NCI-H524 (cell line): ENCODE data around the gene CFAP46.

Source experiments
- DNase-seq, 2 experiments: peaks; one replicate each; lab custom pipeline; 2025; lab: John Stamatoyannopoulos, UW

Gene CFAP46

DNA sequence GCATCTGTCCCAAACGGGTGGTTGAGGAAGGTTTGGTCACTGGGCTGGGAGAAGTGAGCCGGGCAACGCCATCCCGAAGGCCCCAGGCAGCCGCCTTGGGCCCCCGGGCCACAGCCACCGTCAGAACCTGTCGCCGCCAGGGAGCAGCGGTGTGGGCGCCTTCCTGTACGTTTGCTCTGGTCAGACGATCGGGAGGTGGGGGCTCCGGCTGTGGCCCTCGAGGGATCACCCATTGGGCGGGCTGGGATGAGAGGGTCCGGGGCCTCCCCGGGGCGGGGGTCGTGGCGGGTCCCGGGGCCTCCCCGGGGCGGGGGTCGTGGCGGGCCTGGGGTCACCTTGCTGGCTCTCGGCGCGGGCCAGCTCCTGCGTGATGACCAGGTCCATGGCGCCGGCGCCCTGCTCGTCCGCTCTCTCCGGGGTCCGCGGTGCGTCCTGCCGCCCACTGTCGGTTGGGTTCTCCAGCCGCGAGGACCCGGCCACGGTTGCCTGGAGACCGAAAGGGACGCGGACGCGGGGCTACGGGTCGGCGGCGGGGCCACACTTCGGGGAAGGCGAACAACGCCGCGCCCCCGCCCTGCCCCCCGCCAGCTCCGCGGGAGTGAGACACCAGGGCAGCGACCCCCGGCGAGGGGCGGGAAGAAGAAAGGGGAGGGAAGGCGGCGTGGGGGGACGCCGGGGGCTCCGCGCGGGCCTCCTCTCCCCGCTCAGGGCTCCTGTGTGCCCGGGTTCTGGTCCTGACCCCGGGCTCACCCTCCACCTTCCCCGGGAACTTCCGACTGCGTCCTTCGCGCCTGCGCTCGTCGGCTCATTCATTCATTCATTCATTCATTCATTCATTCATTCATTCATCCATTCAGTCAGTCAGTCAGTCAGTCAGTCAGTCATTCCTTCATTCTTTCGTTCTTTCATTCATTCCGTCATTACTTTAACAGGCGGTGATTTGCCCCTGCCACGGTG is at the start of gene CFAP46:
TSS of gene CFAP46 (minus strand) at position 470 of the 957 bp plus-strand sequence. CDS start at position 384, 86 bp downstream.
- no peak for DNase-seq

DNA sequence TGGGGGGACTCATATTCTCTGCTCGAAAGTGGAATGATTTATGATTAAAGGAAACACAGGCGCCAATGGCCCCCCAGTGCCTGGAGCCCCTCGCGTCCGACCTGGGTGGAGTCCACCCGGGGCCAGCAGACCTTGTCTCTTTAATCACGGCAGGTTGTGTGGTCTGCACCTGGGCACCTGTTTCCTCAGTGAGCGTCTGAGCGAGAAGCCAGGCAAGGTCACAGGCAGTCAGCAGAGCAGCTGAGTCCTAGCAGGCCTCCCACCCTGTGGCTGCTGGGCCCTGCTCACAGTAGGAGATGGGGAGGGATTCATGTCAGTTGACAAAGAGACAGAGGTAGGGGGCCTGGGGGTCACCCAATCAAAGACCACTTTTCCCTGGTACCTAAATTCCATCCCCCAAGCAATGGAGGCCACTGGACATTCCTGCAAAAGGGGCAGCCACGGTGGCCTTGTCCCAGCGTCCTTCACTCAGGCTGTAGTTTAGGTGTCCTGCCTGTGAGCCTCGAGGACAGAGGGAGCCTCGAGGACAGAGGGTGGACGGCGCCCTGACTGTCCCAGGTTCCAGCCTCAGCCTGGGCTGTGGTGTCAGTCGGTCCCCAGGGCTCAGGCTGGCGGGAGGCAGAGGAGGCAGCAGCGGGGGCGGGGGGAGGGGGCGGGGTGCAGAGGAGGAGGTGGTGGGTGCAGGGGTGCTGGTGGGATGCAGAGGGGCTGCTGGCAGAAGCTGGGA is 49.5 kb upstream of the CFAP46 start:
- no peak for DNase-seq

DNA sequence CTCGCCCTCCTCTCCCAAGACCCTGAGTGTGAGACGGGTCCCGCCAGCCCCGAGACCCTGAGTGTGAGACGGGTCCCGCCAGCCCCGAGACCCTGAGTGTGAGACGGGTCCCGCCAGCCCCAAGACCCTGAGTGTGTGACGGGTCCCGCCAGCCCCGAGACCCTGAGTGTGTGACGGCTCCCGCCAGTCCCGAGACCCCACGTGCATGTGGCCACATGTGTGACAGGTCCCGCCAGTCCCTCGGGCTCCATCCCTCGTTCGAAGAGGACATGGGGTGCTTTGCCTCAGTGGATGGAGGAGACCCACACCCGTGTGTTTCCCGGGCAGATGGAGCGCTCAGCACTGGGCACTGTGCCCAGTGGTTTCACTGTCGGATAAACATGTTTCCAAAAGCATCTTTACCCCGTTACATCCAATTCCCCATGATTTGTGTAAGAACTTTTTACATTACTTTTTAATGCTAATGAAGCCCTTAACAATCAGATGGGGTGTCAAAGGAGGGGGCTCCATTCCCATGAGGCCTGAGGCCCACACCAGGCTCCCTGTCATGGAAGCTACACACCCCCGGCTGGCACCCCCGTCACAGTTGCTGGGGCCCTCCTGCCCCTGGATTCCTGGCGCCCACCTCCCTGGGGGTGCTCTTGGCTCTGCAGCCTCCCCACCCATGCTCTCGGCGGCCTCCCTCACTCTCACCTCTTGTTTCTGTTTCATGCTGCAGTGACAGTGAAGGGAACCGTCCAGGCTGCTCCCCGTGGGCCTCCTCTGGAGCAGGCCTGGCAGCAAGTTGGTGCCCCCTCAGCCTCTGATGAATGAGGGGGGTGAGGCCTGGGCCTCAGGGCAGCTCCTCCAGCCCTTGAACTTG is 48.5 kb upstream of the CFAP46 start:
- no peak for DNase-seq

DNA sequence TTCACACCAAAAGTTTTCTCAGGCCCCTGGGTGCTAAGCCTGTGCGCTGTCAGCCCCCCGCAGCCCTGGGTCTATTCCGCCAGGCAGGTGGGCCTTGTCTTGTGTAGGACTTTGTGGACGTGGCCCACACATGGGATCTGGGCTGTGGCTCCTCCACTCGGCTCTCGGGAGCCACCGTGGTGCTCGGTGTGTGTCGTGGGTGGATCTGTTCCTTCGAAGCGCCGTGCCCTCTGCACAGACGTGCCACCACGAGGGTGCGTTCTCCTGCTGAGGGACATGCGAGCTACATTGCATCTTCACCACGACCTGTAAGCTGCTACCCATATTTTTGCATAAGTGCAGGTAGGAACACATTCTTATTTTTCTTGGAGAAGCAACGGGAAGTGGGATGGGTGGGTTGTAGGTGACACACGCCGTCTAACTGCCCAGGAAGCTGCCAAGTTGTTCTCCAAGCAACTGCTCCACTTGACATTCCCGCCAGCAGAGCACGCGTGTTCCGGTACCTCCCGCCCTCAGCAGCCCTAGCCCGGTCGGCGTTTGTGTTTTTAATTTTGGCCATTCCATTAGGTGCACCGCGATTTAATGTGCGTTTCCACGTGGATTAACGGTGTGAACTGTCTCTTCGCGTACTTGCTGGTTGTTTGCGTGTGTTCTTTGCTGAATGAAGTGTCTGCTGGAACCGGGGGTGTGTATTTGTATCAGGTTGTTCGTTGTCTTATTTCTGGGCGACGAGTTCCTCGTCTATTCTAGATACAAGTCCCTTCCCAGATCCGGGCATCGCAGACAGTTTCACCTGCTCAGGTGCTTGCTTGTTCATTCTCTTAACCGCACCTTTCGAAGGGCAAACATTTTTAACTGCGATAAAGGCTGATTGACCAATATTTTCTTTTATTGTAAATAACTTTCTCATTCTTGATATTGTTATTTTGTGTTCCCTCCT is 47.4 kb upstream of the CFAP46 start:
- DNase-seq: no peak

DNA sequence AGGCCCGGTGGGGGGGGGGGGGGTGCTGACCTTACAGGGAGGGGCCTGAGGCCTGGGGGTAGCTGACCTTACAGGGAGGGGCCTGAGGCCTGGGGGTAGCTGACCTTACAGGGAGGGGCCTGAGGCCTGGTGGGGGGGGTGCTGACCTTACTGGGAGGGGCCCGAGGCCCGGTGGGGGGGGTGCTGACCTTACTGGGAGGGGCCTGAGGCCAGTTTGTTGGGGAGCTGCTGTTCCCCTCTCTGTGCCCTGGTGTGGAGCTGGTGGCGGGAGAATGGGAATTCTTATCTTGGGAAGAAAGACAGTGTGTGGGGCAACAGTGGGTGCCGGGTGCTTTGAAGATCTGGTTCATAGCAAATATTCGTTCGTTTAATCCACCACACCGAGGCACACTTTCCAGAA is 46.6 kb upstream of the CFAP46 start:
- no peak for DNase-seq

DNA sequence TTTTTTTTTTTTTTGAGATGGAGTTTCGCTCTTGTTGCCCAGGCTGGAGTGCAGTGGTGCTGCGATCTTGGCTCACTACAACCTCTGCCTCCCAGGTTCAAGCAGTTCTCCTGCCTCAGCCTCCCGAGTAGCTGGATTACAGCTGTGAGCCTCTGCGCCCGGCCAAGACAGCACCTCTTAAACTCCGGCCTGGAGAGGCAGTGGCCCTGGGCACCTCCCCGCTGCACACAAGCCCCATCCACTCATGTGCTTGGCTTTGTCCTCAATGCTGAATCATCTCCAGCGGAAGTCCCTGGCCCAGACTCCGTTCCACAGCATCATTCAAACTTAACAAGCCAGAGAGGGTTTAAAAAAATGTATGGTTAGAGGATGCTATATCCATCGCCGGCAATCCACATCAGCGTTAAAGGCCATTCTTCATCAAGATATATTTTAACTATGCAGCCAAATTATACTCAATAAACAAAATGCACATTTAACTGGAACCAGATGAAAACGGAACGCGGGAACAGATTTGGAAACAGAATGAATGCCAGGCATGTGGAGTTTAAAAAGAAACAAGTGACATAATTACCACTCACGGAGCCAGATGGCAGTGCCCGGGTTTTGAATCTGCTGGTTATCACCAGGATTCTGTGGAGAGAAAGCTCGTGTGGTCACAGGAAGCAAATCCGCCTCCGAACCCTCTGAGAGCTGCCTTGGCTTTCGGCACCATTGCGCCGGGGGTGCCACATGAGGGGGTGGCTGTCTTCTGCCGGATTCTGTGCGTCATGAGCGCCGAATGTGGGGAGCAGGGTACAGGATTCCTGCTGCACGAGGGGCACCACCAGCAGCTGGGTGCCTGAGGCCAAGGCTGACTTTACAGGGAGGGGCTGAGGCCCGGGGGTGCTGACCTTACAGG is 45.6 kb upstream of the CFAP46 start:
- DNase-seq: no peak

DNA sequence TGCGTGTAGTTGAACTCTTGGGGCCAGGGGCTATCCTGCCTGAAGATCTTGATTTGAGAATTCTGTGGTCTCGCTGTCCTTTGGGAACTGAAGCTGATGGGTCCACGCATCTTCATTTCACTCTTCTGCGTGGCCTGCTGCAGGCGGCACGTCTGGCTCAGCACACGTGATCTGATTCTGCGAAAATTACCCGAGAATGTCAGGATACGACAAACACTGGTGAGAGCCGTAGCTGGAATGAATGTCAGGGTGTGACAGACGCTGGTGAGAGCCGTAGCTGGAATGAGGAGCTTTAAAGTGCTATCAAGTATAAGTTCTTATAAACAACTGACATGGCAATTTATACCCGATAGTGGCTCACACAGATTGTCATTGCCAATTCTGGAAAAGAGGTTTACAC is 44.6 kb upstream of the CFAP46 start:
- DNase-seq: no peak

DNA sequence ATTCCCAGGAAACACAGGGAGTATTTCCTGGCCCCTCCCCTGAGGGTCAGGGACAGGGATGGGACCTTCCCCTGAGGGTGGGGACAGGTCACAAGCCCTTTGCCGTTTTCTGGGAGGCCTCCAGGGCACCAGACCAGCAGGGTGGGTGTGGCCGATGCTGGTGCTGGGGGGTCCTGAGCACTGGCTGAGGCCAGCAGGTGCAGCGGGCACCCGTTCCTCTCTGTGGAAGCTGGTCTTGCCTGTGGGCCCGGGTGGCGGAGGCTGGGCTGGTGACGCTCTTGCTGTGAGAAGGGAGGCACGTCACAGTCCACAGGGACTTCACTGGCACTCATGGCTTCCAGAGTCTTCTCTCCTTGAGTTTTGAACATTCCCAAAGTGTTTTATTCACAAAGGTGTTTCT is 44.2 kb upstream of the CFAP46 start:
- DNase-seq: no peak

DNA sequence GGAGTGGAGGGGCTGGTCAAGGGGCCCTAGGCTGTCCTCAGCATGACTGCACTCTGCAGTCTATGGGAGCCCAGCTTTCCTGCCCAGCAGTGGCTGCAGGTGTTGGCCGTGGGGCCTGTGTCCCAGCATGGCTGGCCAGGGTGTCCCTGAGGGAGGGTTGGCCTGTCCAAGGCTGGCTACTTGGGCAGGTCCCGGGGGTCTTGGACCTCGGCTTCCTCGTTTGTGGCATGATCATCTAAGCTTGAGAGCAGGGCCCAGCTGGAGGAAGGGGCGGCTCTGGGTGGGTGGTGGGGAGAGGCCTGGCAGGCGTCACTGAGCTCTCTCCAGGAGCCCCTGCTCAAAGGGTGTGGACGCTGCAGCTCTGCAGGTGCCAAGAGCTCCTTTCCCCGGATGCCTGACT is 43.7 kb upstream of the CFAP46 start:
- no peak for DNase-seq

DNA sequence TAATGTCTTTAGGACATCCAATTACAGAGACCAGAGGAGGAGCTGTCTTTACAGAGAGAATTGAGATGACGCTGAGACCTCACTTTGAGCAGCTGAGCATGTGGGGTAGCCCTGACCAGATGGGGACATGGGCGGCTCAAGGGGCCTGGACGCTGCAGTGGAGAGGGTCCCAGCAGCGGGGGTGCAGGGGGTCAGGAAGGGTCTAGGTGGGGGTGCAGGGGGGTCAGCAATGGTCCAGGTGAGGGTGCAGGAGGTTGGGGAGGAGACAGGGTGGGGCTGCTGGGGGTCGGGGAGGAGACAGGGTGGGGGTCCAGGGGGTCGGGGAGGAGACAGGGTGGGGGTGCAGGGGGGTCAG is 43.2 kb upstream of the CFAP46 start:
- no peak for DNase-seq

DNA sequence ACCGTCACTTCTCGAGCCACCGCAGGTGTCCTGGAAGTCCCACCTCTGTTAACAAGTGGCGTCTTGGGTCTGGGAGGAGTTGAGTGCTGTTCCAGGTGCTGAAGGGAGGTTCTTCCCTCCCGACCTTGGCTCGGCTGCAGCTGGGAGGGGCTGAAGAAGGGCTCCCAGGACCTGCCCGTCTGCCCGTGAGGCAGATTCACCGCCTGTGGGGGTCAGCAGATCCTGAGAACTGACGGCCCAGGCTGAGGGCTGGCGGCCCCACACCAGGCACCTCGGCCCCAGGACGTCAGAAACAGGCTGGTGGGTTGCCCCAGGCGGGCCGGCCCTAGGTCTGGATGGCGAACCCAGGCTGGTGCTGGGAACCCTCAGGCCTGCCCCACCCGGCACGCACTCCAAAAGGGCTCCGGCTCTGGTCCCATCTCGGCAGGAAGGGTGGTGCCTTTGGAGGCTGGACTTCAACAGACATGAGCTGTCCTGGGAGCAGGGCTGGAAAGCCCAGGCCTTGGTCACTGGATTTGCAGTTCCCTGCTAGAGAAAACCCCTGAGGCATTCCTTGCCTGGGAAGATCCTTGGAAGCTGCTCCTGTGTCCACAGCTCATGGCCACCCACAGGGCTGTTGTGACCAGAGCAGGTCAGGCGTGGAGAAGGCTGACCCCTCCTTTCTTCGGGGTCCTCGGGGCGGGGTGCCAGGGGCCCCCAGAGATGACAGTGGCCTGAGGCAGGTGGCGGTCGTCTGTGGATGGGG is 42.6 kb upstream of the CFAP46 start:
- DNase-seq: no peak

DNA sequence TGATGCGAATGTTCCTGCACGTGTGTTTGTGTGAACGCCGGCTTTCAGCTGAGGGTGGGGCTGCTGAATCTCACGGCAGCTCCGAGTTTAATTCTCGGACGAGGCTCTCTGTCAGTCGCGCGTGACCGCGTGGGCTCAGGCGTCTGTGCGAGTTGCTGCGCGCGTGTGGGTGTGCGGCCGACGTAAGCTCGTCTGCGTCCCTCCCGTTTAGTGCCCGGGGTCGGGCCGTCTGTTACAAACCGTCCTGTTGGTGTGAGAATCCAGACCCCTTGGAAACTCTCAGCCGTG is 41.6 kb upstream of the CFAP46 start:
- no peak for DNase-seq

DNA sequence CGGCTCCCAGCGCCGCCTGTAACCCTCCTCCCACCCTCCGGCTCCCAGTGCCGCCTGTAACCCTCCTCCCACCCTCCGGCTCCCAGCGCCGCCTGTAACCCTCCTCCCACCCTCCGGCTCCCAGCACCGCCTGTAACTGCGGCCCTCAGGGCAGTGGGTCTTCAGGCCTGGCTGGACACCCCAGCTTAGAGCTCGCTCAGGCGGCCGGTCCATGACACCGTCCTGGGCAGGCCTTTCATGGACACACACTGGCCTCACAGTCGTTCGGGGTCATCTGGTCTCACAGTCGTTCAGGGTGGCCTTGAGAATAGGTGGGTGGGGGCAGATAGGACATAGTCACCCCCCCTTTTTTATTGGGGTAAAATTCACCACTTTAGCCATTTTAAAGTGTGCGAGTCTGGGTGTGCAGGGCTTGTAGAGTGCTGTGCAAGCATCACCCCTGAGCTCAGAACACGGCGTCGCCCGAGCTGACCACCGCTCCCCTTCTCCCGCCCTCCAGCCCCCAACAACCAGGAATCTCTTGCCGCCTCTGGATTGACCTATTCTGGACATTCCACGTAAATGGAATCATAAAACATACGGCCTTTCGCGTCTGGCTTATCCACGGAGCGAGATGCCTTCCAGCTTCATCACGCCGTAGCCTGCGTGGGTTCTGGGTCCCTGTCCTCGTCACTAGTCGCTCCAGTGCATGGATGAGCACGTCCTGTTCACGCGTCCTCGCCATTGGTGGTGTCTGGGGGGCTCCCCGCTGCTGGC is 41.1 kb upstream of the CFAP46 start:
- no peak for DNase-seq

DNA sequence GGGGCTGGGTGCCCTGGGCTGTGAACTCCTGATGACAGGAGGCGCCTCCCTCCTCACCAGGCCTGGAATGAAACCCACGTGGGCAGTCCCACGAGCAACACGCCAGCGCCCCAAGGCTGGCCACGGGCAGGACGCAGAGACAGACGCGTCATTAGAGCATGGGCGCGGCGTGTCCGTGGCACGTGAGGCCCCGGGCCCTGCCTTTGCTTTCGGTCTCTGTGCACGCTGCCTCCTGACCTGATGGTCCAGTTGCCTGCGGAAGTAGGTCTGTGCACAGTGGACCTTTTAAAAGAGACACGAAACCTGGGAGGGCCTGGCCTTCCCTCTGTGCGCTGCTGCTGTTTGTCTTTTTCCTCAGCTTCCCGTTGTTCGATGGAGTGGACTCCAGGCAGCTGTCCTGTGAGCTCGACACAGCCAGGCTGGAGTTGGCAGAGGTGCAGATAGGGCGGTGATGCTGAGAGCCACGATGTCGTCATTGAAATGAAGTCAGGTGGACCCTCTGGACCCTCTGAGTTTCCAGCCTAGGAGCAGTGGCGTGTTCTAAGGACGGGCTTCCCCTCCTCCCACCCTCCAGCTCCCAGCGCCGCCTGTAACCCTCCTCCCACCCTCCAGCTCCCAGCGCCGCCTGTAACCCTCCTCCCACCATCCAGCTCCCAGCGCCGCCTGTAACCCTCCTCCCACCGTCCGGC is 40.1 kb upstream of the CFAP46 start:
- no peak for DNase-seq

DNA sequence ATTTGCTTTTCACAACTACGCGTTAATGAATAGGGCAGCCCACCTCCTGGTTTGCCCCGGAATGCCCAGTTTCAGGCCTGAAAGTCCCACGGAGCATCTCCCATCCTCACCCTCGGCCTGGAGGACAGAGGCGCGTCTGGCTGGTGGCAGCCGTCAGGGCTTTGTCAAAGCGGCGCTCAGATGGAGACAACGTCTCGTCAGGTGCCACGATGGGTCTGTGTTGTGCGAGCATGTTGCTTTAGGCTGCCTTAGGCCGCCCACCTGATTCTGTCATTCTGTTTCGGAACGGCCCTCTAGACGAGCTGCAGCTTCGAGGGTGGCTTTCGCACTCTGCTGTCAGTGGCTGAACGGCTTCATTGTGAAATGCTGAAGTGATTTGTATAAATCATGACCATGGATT is 39.4 kb upstream of the CFAP46 start:
- no peak for DNase-seq

DNA sequence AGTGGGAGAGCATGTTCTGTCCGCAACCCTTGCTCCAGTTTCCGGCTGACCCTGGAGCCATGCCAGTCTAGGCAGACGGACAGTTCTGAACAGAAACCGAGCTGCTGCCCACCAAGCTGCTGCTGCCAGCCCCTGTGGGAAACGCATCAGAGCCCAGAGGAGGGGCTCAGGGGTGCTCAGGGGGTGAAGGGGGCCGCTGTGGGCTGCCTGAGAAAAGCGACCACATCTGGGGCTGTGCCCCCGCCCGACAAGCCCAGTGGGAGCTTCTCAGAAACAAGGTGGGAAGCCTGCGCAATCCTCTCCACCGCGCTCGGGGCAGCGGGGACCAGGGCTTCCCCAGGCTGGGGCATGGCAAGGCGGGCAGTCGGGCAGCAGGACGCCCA is 38.8 kb upstream of the CFAP46 start:
- DNase-seq: no peak

DNA sequence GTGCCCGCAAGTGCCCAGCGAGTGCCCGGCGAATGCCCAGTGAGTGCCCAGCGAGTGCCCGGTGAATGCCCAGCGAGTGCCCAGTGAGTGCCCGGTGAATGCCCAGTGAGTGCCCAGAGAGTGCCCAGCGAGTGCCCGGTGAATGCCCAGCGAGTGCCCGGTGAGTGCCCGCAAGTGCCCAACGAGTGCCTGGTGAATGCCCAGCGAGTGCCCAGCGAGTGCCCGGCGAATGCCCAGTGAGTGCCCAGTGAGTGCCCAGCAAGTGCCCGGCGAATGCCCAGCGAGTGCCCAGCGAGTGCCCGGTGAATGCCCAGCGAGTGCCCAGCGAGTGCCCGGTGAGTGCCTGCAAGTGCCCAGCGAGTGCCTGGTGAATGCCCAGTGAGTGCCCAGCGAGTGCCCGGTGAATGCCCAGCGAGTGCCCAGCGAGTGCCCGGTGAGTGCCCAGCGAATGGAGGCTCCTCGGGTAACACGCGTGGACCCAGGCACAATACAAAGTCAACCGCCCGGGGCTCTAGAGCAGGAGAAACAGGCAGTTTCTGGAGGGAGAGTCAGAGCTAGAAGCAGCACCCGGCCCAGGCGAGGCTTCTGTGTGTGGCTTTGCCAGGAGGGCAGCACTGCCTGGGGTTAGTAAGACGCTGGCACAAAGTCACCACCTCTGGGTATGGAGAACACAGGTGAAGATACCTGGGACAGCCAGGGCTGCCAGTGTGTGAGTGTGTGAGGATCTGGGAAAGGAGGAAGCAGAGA is 38.2 kb upstream of the CFAP46 start:
- DNase-seq: no peak
